ENCODE measurements around the gene INTS2. TPM values are rescaled to one million over a fixed set of nuclear protein-coding genes. Genes with fewer than 3 reads are reported as not detected.

INTS2 gene
- total and polyA plus RNA-seq, 2 donors (not counting 1 experiment from before 2014, with no cell fraction given) = 3.5 to 19.5 TPM

- H3K36me3 ChIP-seq (replicated peaks in 1 of 2; ENCODE audit: control extremely low read depth in 1 of 2, control insufficient read depth in 1 of 2, extremely low read depth in 1 of 2, insufficient read depth in 2 of 2, low read length in 1 of 2) = no peaks in the 10 kb centered on the region
- POLR2A ChIA-PET = no interaction called here
- ATAC-seq (ENCODE audit: low read depth) (no peak), DNase-seq (no peak)
- Mint-ChIP-seq H3K27me3 (no peaks in the 10 kb centered on the region), H3K4me3 (no peak overlapping the region), H3K27ac (no peak overlapping the region), H3K4me1 (no peaks in the 10 kb centered on the region), H3K9me3 (ENCODE audit: insufficient read depth) (no peaks in the 10 kb centered on the region)
- H3K9me3 ChIP-seq (ENCODE audit: control extremely low read depth in 1 of 3, control insufficient read depth in 2 of 3, insufficient read depth in 1 of 3, low read length in 2 of 3) = no peaks in the 10 kb centered on the region
- H3K4me2 ChIP-seq (replicated peaks; ENCODE audit: low read depth, low read length, poor library complexity, severe bottlenecking) = no peak overlapping the region
- no peak overlapping the region for H3K9ac ChIP-seq (ENCODE audit: low read length)
- no peaks in the 10 kb centered on the region for H3K27me3 ChIP-seq (replicated peaks in 1 of 4; ENCODE audit: control extremely low read depth in 1 of 4, control insufficient read depth in 3 of 4, insufficient read depth in 4 of 4, low read length in 3 of 4)
- CTCF ChIA-PET = no interaction called here
- intact Hi-C loops (cut with micrococcal nuclease) = no loop called here
- H3K4me1 ChIP-seq (ENCODE audit: control insufficient read depth in 2 of 2, insufficient read depth in 2 of 2, low read length in 2 of 2) = no peaks in the 10 kb centered on the region
- TF ChIP-seq CTCF (IDR thresholded peaks at IDR 0.05) = no peak
- TF ChIP-seq EZH2 (IDR thresholded peaks at IDR 0.05; ENCODE audit: borderline replicate concordance, insufficient read depth, low read depth, low read length, poor library complexity, severe bottlenecking) = no peak
- H4K20me1 ChIP-seq (ENCODE audit: control insufficient read depth, insufficient read depth, low read length, poor library complexity, severe bottlenecking) = no peaks in the 10 kb centered on the region
- no peak overlapping the region for H3K27ac ChIP-seq (ENCODE audit: low read length in 2 of 2)
- no peaks in the 10 kb centered on the region for H3K79me2 ChIP-seq (ENCODE audit: control insufficient read depth, insufficient read depth, low read length)
- H2AFZ ChIP-seq (ENCODE audit: insufficient read depth, low read depth, low read length, poor library complexity, severe bottlenecking) = no peak overlapping the region
- H3K4me3 ChIP-seq (ENCODE audit: control extremely low read depth in 1 of 5, extremely low read depth in 1 of 5, insufficient read depth in 1 of 5, low read depth in 2 of 5, low read length in 4 of 5) = no peak overlapping the region
Measured at GRCh38 chr17:61849674-61850073, 78.1 kb downstream of the INTS2 start.

- H3K9ac ChIP-seq (ENCODE audit: low read length) = no peak overlapping the region
- H2AFZ ChIP-seq (ENCODE audit: insufficient read depth, low read depth, low read length, poor library complexity, severe bottlenecking) = no peak overlapping the region
- H3K4me1 ChIP-seq (ENCODE audit: control insufficient read depth in 2 of 2, insufficient read depth in 2 of 2, low read length in 2 of 2) = no peaks in the 10 kb centered on the region
- no CpG with 5 or more reads among the region's 2 CpGs for WGBS (ENCODE audit: insufficient coverage)
- ChIA-PET CTCF (no interaction called here), POLR2A (no interaction called here)
- H3K4me2 ChIP-seq (replicated peaks; ENCODE audit: low read depth, low read length, poor library complexity, severe bottlenecking) = no peak overlapping the region
- intact Hi-C loops (cut with micrococcal nuclease) = no loop called here
- no peak for DNase-seq
- H3K27ac ChIP-seq (ENCODE audit: low read length in 2 of 2) = no peak overlapping the region
- ATAC-seq (ENCODE audit: low read depth) = no peak
- no peaks in the 10 kb centered on the region for H4K20me1 ChIP-seq (ENCODE audit: control insufficient read depth, insufficient read depth, low read length, poor library complexity, severe bottlenecking)
- no peaks in the 10 kb centered on the region for H3K36me3 ChIP-seq (replicated peaks in 1 of 2; ENCODE audit: control extremely low read depth in 1 of 2, control insufficient read depth in 1 of 2, extremely low read depth in 1 of 2, insufficient read depth in 2 of 2, low read length in 1 of 2)
- TF ChIP-seq CTCF (IDR thresholded peaks at IDR 0.05) = no peak
- H3K27ac Mint-ChIP-seq = no peak overlapping the region
- no peak overlapping the region for H3K4me3 Mint-ChIP-seq
- no peaks in the 10 kb centered on the region for H3K79me2 ChIP-seq (ENCODE audit: control insufficient read depth, insufficient read depth, low read length)
- H3K27me3 Mint-ChIP-seq = no peaks in the 10 kb centered on the region
- H3K4me3 ChIP-seq (ENCODE audit: control extremely low read depth in 1 of 5, extremely low read depth in 1 of 5, insufficient read depth in 1 of 5, low read depth in 2 of 5, low read length in 4 of 5) = no peak overlapping the region
- H3K9me3 Mint-ChIP-seq (ENCODE audit: insufficient read depth) = no peaks in the 10 kb centered on the region
- no peaks in the 10 kb centered on the region for H3K4me1 Mint-ChIP-seq
- no peaks in the 10 kb centered on the region for H3K9me3 ChIP-seq (ENCODE audit: control extremely low read depth in 1 of 3, control insufficient read depth in 2 of 3, insufficient read depth in 1 of 3, low read length in 2 of 3)
- H3K27me3 ChIP-seq (replicated peaks in 1 of 4; ENCODE audit: control extremely low read depth in 1 of 4, control insufficient read depth in 3 of 4, insufficient read depth in 4 of 4, low read length in 3 of 4) = no peaks in the 10 kb centered on the region
Measured at GRCh38 chr17:61848896-61849295, 78.9 kb downstream of the INTS2 start.

Measured in B cell (primary cell).